GM18502 (cell line): ENCODE results near the gene FTH1.
"Not testable (repeated sequence)": the region's sequence is repeated elsewhere in the genome, so short reads cannot be mapped to it uniquely, and the experiment has no call there.

ENCODE experiments used
- ATAC-seq: cut with Tn5 transposase; IDR thresholded peaks from one replicate; pipeline ENCODE4 v1.9.1; 2021; ENCODE audit warnings: mild to moderate bottlenecking; ENCODE audit not compliant: unreplicated experiment, poor library complexity

Gene FTH1

GRCh38 chr11:61964666-61965271 is 2.7 kb downstream of the FTH1 start:
- not testable (repeated sequence) for ATAC-seq

GRCh38 chr11:61964058-61964665 is 3.3 kb downstream of the FTH1 start:
- no peak for ATAC-seq

- ATAC-seq, result peak; percentile 30
Measured at GRCh38 chr11:61963282-61964057, 4.0 kb downstream of the FTH1 start.

- no peak for ATAC-seq
Measured at GRCh38 chr11:61963016-61963281, 4.5 kb downstream of the FTH1 start.

DNA sequence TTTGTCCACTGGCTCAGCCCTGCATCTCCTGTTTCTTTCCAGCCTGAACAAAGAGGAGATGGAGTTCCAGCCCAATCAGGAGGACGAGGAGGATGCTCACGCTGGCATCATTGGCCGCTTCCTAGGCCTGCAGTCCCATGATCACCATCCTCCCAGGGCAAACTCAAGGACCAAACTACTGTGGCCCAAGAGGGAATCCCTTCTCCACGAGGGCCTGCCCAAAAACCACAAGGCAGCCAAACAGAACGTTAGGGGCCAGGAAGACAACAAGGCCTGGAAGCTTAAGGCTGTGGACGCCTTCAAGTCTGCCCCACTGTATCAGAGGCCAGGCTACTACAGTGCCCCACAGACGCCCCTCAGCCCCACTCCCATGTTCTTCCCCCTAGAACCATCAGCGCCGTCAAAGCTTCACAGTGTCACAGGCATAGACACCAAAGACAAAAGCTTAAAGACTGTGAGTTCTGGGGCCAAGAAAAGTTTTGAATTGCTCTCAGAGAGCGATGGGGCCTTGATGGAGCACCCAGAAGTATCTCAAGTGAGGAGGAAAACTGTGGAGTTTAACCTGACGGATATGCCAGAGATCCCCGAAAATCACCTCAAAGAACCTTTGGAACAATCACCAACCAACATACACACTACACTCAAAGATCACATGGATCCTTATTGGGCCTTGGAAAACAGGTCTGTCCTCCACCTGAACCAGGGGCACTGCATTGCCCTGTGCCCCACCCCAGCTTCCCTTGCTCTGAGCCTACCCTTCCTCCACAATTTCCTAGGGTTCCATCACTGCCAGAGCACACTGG is 5.0 kb downstream of the FTH1 start:
- no peak for ATAC-seq

DNA sequence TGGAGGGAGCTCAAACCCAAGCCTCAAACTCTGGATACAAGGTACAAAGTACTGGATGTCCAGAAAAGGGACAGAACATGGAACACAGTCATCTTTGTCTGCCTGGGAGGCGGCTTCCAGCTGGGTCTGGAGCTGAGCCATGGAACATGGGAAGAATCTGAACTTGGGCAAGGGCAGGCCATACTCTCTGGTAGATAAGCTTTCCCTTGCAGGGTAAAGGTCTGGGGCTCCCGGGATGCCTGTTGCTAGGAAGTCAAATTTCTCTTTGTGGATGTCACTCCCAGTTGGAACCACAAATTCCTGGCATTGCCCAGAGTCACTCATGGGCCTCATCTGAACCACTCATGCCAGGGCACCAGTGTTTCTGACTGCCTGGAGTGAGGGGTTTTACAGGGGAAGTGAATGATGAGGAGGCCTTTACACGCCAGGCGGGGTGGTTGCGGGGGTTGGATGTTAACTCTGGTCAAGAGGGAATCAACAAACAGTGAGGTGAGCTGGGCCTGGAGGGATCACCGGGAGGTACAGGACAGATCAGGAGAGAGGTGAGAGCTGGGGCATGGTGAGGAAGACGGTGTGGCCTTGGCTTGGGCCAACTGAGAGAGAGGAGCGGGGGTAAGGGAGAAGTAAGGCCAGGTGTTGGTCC is 5.7 kb downstream of the FTH1 start:
- no peak for ATAC-seq

DNA sequence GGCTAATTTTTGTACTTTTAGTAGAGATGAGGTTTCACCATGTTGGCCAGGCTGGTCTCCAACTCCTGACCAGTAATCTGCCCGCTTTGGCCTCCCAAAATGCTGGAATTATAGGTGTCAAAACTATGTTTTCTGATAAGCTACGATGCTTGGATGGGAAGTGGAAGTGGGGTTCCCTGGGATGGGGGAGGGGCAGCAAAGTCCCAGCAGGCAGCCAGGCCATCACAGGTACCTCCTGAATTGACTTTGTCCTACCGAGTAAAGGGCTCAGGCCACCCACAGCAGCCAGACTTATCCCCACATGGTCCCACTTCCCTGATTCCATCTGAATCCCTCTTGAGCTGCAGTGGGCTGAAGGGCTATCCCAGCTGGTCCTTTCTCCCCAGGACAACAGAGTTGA is 6.9 kb downstream of the FTH1 start:
- ATAC-seq, result no peak

DNA sequence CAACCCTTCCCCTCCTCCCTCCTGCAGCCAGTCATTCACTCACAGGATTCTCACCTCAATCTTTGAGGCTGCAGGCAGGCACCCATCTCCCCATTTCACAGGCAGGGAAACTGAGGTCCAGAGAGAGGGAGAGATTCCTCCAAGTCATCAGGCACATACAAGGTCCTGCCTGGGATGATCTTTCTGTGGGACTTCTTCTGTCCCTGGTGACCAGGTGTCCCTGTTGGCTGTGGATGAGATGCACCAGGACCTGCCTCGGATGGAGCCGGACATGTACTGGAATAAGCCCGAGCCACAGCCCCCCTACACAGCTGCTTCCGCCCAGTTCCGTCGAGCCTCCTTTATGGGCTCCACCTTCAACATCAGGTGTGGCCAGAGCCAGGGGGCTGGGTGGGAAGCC is 7.8 kb downstream of the FTH1 start:
- no peak for ATAC-seq

DNA sequence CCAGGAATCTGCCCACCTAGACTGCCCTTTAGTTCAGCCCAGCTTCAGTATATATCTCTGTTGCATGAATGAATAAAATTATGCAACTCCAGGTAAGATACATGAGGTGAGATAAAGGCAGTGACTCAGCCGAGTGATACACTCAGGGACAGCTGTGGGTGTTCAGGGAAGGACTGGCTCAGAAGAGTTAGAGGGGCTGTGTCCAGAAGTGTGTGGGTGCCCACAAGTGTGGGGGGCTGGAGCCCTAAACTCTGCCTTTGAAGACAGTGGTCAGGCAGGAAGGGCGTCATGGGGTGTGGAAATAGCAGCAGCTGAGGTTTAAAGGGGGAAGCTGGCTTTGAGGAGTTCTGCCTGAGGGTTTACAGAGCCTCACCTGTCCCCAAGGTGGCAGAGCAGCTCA is 8.3 kb downstream of the FTH1 start:
- no peak for ATAC-seq

GRCh38 chr11:61958590-61958989 is 8.8 kb downstream of the FTH1 start:
- ATAC-seq, result no peak

DNA sequence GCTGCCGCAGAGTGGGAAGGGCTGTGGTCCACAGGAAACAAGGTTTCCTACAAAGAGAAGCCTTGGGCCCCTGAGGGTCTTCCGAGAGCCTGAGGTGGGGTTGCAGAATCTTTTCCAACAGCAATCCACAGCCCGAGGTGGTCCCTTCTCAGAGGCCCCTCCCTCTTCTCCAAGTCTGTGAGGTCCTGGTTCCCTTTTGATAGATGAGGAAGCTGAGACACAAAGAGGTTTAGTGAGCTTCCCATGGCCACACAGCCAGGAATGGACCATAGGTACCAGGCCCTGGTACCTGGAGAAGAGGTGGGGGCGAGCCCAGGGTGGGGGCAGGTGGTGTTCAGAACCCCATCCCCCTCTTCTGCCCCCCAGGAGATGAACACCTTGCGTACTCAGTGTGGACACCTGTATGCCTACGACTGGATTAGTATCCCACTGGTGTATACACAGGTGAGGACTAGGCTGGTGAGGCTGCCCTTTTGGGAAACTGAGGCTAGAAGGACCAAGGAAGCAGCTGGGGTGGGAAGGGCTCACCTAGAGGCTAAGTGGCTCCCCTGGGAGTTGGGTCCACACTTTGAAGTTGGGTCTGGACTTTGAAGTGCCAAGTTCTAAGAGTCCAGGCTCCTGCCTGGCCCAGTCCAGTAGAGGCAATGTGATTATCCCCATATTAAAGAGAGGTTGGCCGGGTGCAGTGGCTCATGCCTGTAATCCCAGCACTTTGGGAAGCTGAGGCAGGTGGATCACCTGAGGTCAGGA is 10.2 kb downstream of the FTH1 start:
- ATAC-seq, result no peak

GRCh38 chr11:61956191-61957020 is 11.0 kb downstream of the FTH1 start:
- no peak for ATAC-seq

GRCh38 chr11:61955422-61956135 is 11.9 kb downstream of the FTH1 start:
- no peak for ATAC-seq

DNA sequence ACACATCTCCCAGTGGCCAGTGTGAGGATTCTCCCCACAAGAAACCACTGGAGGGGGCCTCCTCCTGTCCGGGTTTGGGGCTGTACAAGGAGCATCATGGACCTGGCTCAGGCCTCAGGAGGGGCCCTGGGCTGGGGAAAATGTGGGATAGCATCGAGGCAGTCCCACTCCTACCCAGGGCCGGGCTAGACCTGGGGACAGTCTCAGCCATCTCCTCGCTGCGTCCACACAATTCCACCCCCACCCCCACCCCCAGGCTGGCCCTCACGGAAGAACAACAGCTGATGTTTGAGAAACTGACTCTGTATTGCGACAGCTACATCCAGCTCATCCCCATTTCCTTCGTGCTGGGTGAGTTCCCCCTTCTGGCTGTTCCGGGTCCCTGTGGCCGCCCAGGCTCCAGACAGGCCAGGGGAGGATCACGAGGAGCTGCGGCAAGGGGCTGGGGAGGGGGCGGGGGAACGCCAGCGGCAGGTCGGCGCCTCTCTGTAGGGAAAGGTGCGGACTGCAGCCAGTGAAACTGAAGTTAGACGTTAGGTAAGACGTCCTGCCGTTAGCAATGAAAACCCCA is 12.5 kb downstream of the FTH1 start:
- no peak for ATAC-seq

DNA sequence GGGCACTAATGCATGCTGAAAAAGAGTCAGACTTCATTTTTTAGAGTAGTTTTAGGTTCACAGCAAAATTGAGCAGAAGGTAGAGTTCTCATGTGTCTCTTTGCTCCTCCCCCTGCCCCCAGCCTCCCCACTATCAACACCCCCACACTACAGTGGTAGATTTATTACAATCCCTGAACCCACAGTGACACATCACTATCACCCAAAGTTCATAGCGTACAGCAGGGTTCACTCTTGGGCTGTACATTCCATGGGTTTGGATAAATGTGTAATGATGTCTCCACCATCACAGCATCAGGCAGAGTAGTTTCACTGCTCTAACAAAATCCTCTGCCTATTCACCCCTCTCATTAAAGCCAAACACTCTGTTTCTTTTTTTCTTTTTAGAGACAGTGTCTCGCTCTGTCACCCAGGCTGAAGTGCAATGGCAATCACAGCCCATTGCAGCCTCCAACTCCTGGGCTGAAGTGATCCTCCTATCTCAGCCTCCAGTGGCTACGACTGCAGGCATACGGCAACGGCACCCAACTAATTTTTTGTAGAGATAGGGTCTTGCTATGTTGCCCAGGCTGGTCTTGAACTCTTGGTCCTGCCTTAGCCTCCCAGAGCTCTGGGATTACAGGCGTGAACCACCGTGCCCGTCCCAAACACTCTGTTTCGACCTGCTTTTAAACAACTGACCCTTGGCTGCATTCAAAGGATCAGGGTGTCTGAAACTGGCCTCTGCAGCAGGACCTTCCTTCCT is 13.2 kb downstream of the FTH1 start:
- no peak for ATAC-seq

DNA sequence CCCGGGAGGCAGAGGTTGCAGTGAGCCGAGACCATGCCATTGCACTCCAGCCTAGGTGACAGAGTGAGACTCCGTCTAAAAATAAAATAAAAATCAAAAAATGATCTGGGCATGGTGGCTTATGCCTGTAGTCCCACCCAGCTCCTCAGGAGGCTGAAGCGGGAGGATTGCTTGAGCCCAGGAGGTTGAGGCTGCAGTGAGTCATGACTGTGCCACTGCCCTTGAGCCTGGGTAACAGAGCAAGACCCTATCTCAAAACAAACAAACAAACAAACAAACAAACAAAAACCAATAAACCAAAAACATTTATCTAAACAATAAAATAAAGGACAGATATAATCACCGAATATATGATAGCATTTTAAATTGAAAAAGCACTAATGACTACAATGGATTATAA is 13.8 kb downstream of the FTH1 start:
- ATAC-seq, result not testable (repeated sequence)

- ATAC-seq, result no peak
Measured at GRCh38 chr11:61952882-61953281, 14.6 kb downstream of the FTH1 start.
